Panc1 (cell line): ENCODE measurements around the gene ZBTB20. TPM values are rescaled to one million over a fixed set of nuclear protein-coding genes. Genes with fewer than 3 reads are reported as not detected.

ENCODE experiments used
- ATAC-seq: fragments of 200-7000 bp; cut with Tn5 transposase; 2 replicates; pipeline ENCODE4 v1.9.1; 2020; ENCODE audit warnings: mild to moderate bottlenecking, moderate library complexity
- BruUV-seq: library from RNA; stranded (reverse); fragments of 400-500 nt; replicated peaks from 2 replicates; lab custom pipeline; 2021; lab: Mats Ljungman, UMichigan
- CTCF ChIA-PET: fragments of 300-600 bp; sonication (Branson Sonifier 250); formaldehyde crosslinking; loops from one replicate; lab custom pipeline; 2022; ENCODE audit warnings: antibody characterized with exemption; lab: Charles Lee
- POLR2A ChIA-PET: fragments of 300-600 bp; sonication (Branson Sonifier 250); formaldehyde crosslinking; loops from one replicate; lab custom pipeline; 2022; ENCODE audit warnings: antibody characterized with exemption; lab: Charles Lee
- DNase-seq: peaks from one replicate; pipeline ENCODE4 v3.0.0-alpha.2; 2010; ENCODE audit warnings: low read depth, low spot score
- H3K27ac ChIP-seq: 2 replicates; pipeline ENCODE4 v1.5.1; 2011; ENCODE audit warnings: mild to moderate bottlenecking, low read length, inconsistent platforms
- H3K27me3 ChIP-seq: fragments of 200-500 bp; sonication (Bioruptor generic); 2 replicates; pipeline ENCODE4 v1.6.0; 2014; ENCODE audit warnings: low read length, inconsistent platforms; ENCODE audit not compliant: control insufficient read depth, insufficient read depth
- H3K36me3 ChIP-seq: fragments of 200-500 bp; sonication (Bioruptor generic); 2 replicates; pipeline ENCODE4 v1.5.1; 2014; ENCODE audit warnings: inconsistent platforms, mild to moderate bottlenecking, low read length, moderate library complexity; ENCODE audit not compliant: control insufficient read depth, insufficient read depth
- H3K4me1 ChIP-seq: 2 replicates; pipeline ENCODE4 v1.5.1; 2011; ENCODE audit warnings: inconsistent platforms, mild to moderate bottlenecking, low read length, moderate library complexity; ENCODE audit not compliant: control insufficient read depth, insufficient read depth
- H3K4me3 ChIP-seq, 2 experiments: 2 replicates each; pipeline ENCODE4 v1.5.1; 2011 to 2012; ENCODE audit warnings: low read depth in 2 of 2, low read length in 2 of 2, mild to moderate bottlenecking in 2 of 2, inconsistent platforms in 1 of 2, moderate library complexity in 1 of 2
- H3K9me3 ChIP-seq: fragments of 200-500 bp; sonication (Bioruptor generic); 2 replicates; pipeline ENCODE4 v1.5.1; 2014; ENCODE audit warnings: low read depth, mild to moderate bottlenecking, inconsistent platforms, low read length, moderate library complexity; ENCODE audit not compliant: control insufficient read depth, insufficient read depth
- CTCF ChIP-seq: fragments of 450-650 bp; IDR thresholded peaks from 2 replicates; pipeline ENCODE4 v1.5.1; 2017; ENCODE audit warnings: mild to moderate bottlenecking
- POLR2AphosphoS5 ChIP-seq: IDR thresholded peaks from 2 replicates; pipeline ENCODE4 v1.6.1; 2012; ENCODE audit warnings: mild to moderate bottlenecking, low read depth, low read length, moderate library complexity
- REST ChIP-seq, 2 experiments: IDR thresholded peaks; 2 replicates each; pipeline ENCODE4 v1.6.1; 2011 to 2012; ENCODE audit warnings: low read depth in 2 of 2, control low read depth in 1 of 2, low read length in 1 of 2, mild to moderate bottlenecking in 1 of 2, moderate library complexity in 1 of 2; ENCODE audit not compliant: insufficient read depth in 1 of 2
- SIN3A ChIP-seq: IDR thresholded peaks from 2 replicates; pipeline ENCODE4 v1.6.1; 2012; ENCODE audit warnings: low read depth, mild to moderate bottlenecking, low read length, moderate library complexity, borderline replicate concordance; ENCODE audit not compliant: insufficient read depth
- TCF7L2 ChIP-seq: IDR thresholded peaks from 2 replicates; pipeline ENCODE4 v1.6.1; 2011; ENCODE audit warnings: mild to moderate bottlenecking, low read depth, low read length, inconsistent platforms
- in situ Hi-C: cut with HindIII; loops from 2 replicates; pipeline ENCODE4 v1.10.0; 2016; ENCODE audit warnings: low sequenced_read_pairs, low pct_unique_long_range_greater_than_20kb
- intact Hi-C: fragments of 100-400 bp; cut with micrococcal nuclease; formaldehyde crosslinking; loops from one replicate; pipeline ENCODE4 v1.10.0; 2022; ENCODE audit not compliant: unreplicated experiment
- total RNA-seq: library from RNA; stranded (reverse); gene quantifications from one replicate; pipeline ENCODE4 v1.2.1, GENCODE V29; 2021; ENCODE audit not compliant: unreplicated experiment

Gene ZBTB20
- total RNA-seq, 1 experiment from 2014 or later: 4.1 TPM

GRCh38 chr3:114441386-114441785 is 705.7 kb downstream of the ZBTB20 start:
- CTCF ChIA-PET: no interaction called here
- in situ Hi-C loops: no loop called here
- H3K27me3 ChIP-seq: no peaks in the 10 kb centered on the region
- DNase-seq: no peak
- no peak for ATAC-seq
- no peak overlapping the region for H3K27ac ChIP-seq
- H3K4me3 ChIP-seq: no peak overlapping the region
- POLR2A ChIA-PET: no interaction called here
- intact Hi-C loops: no loop called here
- no TSS peak for BruUV-seq
- H3K4me1 ChIP-seq: no peaks in the 10 kb centered on the region
- H3K9me3 ChIP-seq: no peaks in the 10 kb centered on the region
- H3K36me3 ChIP-seq: no peaks in the 10 kb centered on the region
- no peak for TF ChIP-seq REST (IDR thresholded peaks at IDR 0.05; ENCODE audit: insufficient read depth in 1 of 2, low read depth in 2 of 2, low read length in 1 of 2)
- TF ChIP-seq CTCF: no peak
- TF ChIP-seq TCF7L2: no peak
- TF ChIP-seq SIN3A: no peak
- TF ChIP-seq POLR2AphosphoS5: no peak

- no peaks in the 10 kb centered on the region for H3K36me3 ChIP-seq
- no peak for TF ChIP-seq REST (IDR thresholded peaks at IDR 0.05; ENCODE audit: insufficient read depth in 1 of 2, low read depth in 2 of 2, low read length in 1 of 2)
- TF ChIP-seq TCF7L2: no peak
- no peak for TF ChIP-seq POLR2AphosphoS5
- no peak for TF ChIP-seq SIN3A
- TF ChIP-seq CTCF: no peak
- H3K4me3 ChIP-seq: no peak overlapping the region
- no peak overlapping the region for H3K27ac ChIP-seq
- DNase-seq (no peak), ATAC-seq (no peak)
- POLR2A ChIA-PET: no interaction called here
- in situ Hi-C loops (no loop called here), intact Hi-C loops (no loop called here)
- no peaks in the 10 kb centered on the region for H3K4me1 ChIP-seq
- H3K9me3 ChIP-seq: no peaks in the 10 kb centered on the region
- BruUV-seq: no TSS peak
- no peaks in the 10 kb centered on the region for H3K27me3 ChIP-seq
- CTCF ChIA-PET: no interaction called here
Observed at GRCh38 chr3:114440700-114441099, 706.4 kb downstream of the ZBTB20 start.
